Upper lobe of left lung (tissue), 4 donors: ENCODE results near the gene ADAMTS2.

ENCODE experiments used
- EP300 ChIP-seq, 4 donors: sonication (generic); formaldehyde crosslinking; IDR thresholded peaks; one replicate each; pipeline ENCODE4 v1.5.1; 2017; ENCODE audit warnings: antibody characterized with exemption in 4 of 4, control low read depth in 2 of 4
- POLR2AphosphoS5 ChIP-seq, 2 donors: sonication (generic); formaldehyde crosslinking; IDR thresholded peaks; one replicate each; pipeline ENCODE4 v1.5.1; 2017; ENCODE audit warnings: antibody characterized with exemption in 2 of 2
- TF ChIP-seq, protein P1 (sequence below), 6 experiments: fragments of 450-650 bp in 4 of 6; fragments of 200-600 bp in 2 of 6; sonication (generic) in 2 of 6; IDR thresholded peaks; one replicate each; pipeline ENCODE4 v1.5.1; 2016 to 2019; ENCODE audit warnings: antibody characterized with exemption in 6 of 6

DNA sequence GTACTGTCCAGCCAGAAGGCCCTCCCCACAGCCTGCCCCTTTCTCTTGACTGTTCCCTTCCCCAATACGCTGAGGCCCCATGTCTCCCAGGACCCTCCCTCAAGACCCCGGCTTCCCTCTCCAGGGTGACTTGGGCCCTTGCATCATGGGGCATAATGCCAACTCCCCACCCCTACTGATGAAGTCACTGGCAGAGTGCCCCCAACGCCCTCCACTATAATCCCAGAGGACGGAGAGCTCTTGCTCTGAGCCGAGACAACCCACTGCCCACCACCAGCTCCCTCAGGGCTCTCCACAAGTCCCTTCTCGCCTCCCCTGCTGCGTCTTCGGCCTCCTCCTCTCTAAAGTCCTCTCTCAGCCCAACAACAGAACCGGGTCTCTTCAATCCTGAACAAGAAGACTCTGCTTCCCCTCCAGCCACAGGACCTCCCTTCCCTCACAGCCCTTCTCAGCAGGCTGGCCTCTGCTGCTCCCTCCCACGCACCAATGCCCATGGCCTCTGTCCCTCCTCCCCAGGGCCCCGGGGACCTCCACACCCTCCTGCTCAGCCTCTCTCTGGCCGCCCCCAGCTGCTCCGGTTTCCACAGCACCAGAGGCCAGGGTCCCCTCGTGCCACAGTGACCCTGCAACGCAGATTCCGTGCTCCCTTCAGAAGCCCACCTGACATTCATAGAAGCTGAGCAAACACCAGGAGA is 47.6 kb downstream of the ADAMTS2 start:
- TF ChIP-seq POLR2AphosphoS5 (IDR thresholded peaks at IDR 0.05) (no peak), EP300 (IDR thresholded peaks at IDR 0.05) (no peak)
- TF ChIP-seq, protein P1, sequence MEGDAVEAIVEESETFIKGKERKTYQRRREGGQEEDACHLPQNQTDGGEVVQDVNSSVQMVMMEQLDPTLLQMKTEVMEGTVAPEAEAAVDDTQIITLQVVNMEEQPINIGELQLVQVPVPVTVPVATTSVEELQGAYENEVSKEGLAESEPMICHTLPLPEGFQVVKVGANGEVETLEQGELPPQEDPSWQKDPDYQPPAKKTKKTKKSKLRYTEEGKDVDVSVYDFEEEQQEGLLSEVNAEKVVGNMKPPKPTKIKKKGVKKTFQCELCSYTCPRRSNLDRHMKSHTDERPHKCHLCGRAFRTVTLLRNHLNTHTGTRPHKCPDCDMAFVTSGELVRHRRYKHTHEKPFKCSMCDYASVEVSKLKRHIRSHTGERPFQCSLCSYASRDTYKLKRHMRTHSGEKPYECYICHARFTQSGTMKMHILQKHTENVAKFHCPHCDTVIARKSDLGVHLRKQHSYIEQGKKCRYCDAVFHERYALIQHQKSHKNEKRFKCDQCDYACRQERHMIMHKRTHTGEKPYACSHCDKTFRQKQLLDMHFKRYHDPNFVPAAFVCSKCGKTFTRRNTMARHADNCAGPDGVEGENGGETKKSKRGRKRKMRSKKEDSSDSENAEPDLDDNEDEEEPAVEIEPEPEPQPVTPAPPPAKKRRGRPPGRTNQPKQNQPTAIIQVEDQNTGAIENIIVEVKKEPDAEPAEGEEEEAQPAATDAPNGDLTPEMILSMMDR (IDR thresholded peaks at IDR 0.05): no peak
